Glutamatergic neuron (in vitro differentiated cells): Measurements from ENCODE around the gene ARHGAP33. TPM values are rescaled to one million over a fixed set of nuclear protein-coding genes. Genes with fewer than 3 reads are reported as not detected.
A peak's percentile ranks its signal among the peaks of the same experiment; 100 is the strongest.
"Not testable (repeated sequence)": the region's sequence is repeated elsewhere in the genome, so short reads cannot be mapped to it uniquely, and the experiment has no call there.

Experiments
- DNase-seq: peaks from one replicate; pipeline ENCODE4 v3.0.0; 2022
- H3K27ac Mint-ChIP-seq: one replicate; pipeline ENCODE4 v1.8.0; 2020; ENCODE audit warnings: mild to moderate bottlenecking, mixed read lengths, inconsistent platforms; ENCODE audit not compliant: unreplicated experiment
- H3K27me3 Mint-ChIP-seq: one replicate; pipeline ENCODE4 v1.8.0; 2020; ENCODE audit warnings: mild to moderate bottlenecking, moderate library complexity, mixed read lengths, inconsistent platforms; ENCODE audit not compliant: unreplicated experiment
- H3K36me3 Mint-ChIP-seq: one replicate; pipeline ENCODE4 v1.8.0; 2020; ENCODE audit warnings: mild to moderate bottlenecking, mixed read lengths, inconsistent platforms; ENCODE audit not compliant: unreplicated experiment
- H3K4me1 Mint-ChIP-seq: one replicate; pipeline ENCODE4 v1.8.0; 2020; ENCODE audit warnings: mild to moderate bottlenecking, low read depth, mixed read lengths, inconsistent platforms; ENCODE audit not compliant: unreplicated experiment
- H3K4me3 Mint-ChIP-seq: one replicate; pipeline ENCODE4 v1.8.0; 2020; ENCODE audit warnings: mild to moderate bottlenecking, mixed read lengths, inconsistent platforms; ENCODE audit not compliant: unreplicated experiment
- H3K9me3 Mint-ChIP-seq: one replicate; pipeline ENCODE4 v1.8.0; 2020; ENCODE audit warnings: mild to moderate bottlenecking, moderate library complexity, mixed read lengths, inconsistent platforms; ENCODE audit not compliant: unreplicated experiment
- CTCF ChIP-seq: fragments of 200-600 bp; sonication (generic); IDR thresholded peaks from one replicate; pipeline ENCODE4 v1.5.0; 2021; ENCODE audit not compliant: partially characterized antibody, unreplicated experiment
- total RNA-seq: library from RNA; stranded (reverse); fragmentation: NEBNext Ultra II Directional; extraction: Animal tissue kit (Norgen Biotek cat#: 25700); gene quantifications from one replicate; pipeline ENCODE4 v1.2.1, GENCODE V29; 2021; ENCODE audit not compliant: unreplicated experiment

The ARHGAP33 gene
- total RNA-seq, 1 donor from 2014 or later = 180 TPM

- DNase-seq = no peak
- Mint-ChIP-seq H3K4me1 (peaks cover 1% of the 10 kb centered on the region), H3K9me3 (peaks cover 2% of the 10 kb centered on the region), H3K36me3 (no peaks in the 10 kb centered on the region), H3K4me3 (no peak overlapping the region), H3K27me3 (peaks cover 10% of the 10 kb centered on the region), H3K27ac (no peak overlapping the region)
- no peak for TF ChIP-seq CTCF
Observed at GRCh38 chr19:35768082-35768421, 7.3 kb upstream of the ARHGAP33 start.

- H3K4me1 Mint-ChIP-seq = peaks cover 17% of the 10 kb centered on the region
- DNase-seq, H3K4me3 Mint-ChIP-seq, H3K27ac Mint-ChIP-seq: not testable (repeated sequence)
- peaks cover 29% of the 10 kb centered on the region for H3K27me3 Mint-ChIP-seq
- H3K36me3 Mint-ChIP-seq = peaks cover 12% of the 10 kb centered on the region
- H3K9me3 Mint-ChIP-seq = peaks cover 15% of the 10 kb centered on the region
Observed at GRCh38 chr19:35772362-35772761, 3.0 kb upstream of the ARHGAP33 start.

GRCh38 chr19:35773020-35773806, 2.2 kb upstream of the ARHGAP33 start:
- Mint-ChIP-seq H3K36me3 (peaks cover 12% of the 10 kb centered on the region), H3K4me3 (no peak overlapping the region), H3K27me3 (peaks cover 29% of the 10 kb centered on the region), H3K9me3 (peaks cover 15% of the 10 kb centered on the region), H3K4me1 (peaks cover 19% of the 10 kb centered on the region), H3K27ac (no peak overlapping the region)
- TF ChIP-seq CTCF = no peak
- DNase-seq = no peak

GRCh38 chr19:35774274-35775045, 904 bp upstream of the ARHGAP33 start:
- Mint-ChIP-seq H3K27ac (peak overlapping the region; percentile 81), H3K27me3 (peaks cover 27% of the 10 kb centered on the region), H3K4me3 (peak overlapping the region; percentile 87), H3K9me3 (peaks cover 15% of the 10 kb centered on the region), H3K36me3 (peaks cover 12% of the 10 kb centered on the region), H3K4me1 (peaks cover 18% of the 10 kb centered on the region)
- TF ChIP-seq CTCF = no peak
- no peak for DNase-seq

GRCh38 chr19:35775046-35775297, 392 bp upstream of the ARHGAP33 start:
- peaks cover 15% of the 10 kb centered on the region for H3K9me3 Mint-ChIP-seq
- peaks cover 12% of the 10 kb centered on the region for H3K36me3 Mint-ChIP-seq
- peak overlapping the region; percentile 87 for H3K4me3 Mint-ChIP-seq
- peaks cover 28% of the 10 kb centered on the region for H3K27me3 Mint-ChIP-seq
- H3K4me1 Mint-ChIP-seq = peaks cover 18% of the 10 kb centered on the region
- H3K27ac Mint-ChIP-seq = peak overlapping the region; percentile 81
- no peak for DNase-seq
- no peak for TF ChIP-seq CTCF
